Measurements from ENCODE around the gene LEP. TPM values are rescaled to one million over a fixed set of nuclear protein-coding genes. Genes with fewer than 3 reads are reported as not detected.

The LEP gene
- total RNA-seq, 1 donor from 2014 or later = 0.30 TPM

DNA sequence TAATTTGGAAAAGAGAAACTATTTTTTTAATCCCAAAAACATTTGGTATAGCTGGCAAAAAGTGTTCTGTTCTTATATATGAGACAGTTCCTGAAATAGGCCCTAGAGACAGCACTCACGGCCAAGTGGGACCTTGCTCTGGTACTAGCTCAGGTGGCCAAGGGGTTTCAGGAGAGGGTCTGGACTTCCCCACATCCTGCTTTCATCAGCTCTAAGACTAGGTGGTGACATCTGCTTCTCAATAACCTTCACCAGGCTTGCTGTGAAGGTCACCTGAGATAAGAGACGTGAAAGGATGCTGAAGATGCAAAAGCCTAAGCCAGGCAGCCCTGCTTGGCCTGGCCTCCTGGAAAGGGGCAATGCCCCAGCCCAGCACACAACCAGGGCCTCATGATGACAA lies 62.1 kb downstream of the LEP start:
- intact Hi-C loops (cut with DNase I) = no loop called here
- DNase-seq (ENCODE audit: low spot score) = no peak

DNA sequence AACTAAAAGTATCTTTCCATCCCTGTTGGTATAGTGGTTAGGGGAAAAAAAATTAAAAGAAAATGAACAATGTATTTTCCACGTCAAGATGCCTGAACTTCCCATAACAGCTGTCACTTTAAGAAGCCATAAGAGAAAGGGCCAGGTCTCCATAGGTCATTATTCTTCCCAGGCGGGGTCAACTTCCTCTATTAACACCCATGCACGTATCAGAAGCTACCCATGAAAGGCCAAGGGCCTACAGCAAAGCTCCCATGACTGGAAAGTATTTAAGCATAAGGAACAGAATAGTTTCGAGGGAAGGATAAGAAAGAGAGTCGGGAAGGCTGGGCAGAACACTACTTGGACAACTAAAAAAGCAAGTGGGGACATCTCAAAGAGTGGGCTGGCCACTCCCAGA lies 62.6 kb downstream of the LEP start:
- intact Hi-C loops (cut with DNase I) = no loop called here
- no peak for DNase-seq (ENCODE audit: low spot score)

DNA sequence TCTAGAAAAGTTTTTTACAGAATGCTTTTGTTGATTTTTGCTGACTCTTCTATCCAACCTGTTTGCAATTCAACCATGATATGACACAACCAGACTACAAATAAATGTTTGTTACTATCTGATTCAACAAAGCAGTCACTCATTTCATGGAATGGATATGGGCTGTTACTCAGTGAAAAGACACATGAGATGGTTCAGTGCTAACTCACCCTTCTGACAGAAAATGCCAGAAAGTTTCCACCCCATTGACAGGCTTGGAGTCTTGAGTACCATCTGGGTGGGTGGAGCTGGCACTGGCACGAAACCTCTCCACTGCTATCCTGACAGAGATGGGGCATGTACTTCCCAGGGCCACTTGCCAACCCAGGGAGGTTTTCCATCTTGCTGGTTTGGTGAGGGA lies 63.1 kb downstream of the LEP start:
- intact Hi-C loops (cut with DNase I) = no loop called here

DNA sequence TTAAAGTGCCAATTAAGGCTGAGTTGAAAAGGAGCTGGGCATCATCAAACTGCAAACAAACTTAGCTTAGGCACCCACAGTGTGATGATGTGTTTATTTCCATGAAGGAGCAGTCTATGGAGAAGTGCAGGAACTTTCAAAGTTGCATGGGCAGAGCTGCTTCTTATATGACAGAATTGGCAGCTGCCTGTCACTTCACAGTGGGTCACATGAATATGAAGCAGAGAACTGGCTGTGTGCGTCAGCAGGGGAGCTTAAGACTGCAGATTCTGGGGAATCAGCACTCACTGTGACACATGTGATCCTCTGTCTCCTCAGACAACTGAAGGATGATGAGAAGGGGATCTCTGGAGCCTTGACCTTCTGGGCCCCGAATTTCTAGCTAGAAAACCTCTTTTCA lies 66.0 kb downstream of the LEP start:
- no peak for DNase-seq (ENCODE audit: low spot score)
- intact Hi-C loops (cut with DNase I) = no loop called here

More for the DNA sequence above, 63.1 kb downstream of the LEP start:
- no peak for DNase-seq (ENCODE audit: low spot score)

Small RNAs within 50 kb of the gene (microRNA-seq; reads per million reads assigned to microRNA genes)
- not detected for gene MIR129-1

Other genes starting within 250 kb of the LEP start
- 3.7 TPM for gene LRRC4, start 209.8 kb upstream of the LEP start, total RNA-seq
- 35.1 TPM for gene RBM28, start 102.6 kb downstream of the LEP start, total RNA-seq
- gene PRRT4, start 120.4 kb downstream of the LEP start, total RNA-seq = 2.4 TPM
- gene IMPDH1, start 168.7 kb downstream of the LEP start, total RNA-seq = 22.2 TPM
- gene HILPDA, start 214.6 kb downstream of the LEP start, total RNA-seq = 14.0 TPM
- gene METTL2B, start 235.5 kb downstream of the LEP start, total RNA-seq = 22.8 TPM

Measured in cardiac septum (tissue), 1 donor.